ENCODE data around the gene BTBD16.

The BTBD16 gene

DNA sequence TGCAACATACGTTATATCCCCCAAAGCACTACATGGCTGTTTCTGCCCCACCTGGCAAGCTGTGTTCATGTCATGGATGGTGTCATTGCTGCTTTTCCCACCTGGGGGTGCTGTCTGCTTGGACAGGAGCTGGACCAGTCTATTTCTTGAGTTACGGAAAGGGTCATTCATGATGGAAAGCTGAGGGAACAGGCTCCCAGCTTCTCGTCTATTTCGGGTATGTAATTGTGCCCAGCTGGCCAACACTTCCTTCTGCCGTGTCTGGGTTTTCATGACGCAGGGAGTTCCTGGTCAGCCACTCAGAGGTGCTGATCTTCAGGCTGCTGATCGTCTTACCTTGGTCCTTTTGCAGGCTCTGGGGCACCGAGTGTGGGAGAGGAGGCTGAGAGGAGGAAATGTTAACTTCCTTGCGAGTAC lies 8.6 kb downstream of the BTBD16 start:
- no peaks in the 10 kb centered on the region for H3K4me1 ChIP-seq (ENCODE audit: control insufficient read depth in 1 of 2, insufficient read depth in 1 of 2, low read depth in 1 of 2, low read length in 1 of 2)
- no peaks in the 10 kb centered on the region for H3K36me3 ChIP-seq
- no peak overlapping the region for H3K4me3 ChIP-seq (ENCODE audit: low read depth in 1 of 2, low read length in 1 of 2)
- H3K9me3 ChIP-seq, result no peaks in the 10 kb centered on the region
- TF ChIP-seq, protein P1, sequence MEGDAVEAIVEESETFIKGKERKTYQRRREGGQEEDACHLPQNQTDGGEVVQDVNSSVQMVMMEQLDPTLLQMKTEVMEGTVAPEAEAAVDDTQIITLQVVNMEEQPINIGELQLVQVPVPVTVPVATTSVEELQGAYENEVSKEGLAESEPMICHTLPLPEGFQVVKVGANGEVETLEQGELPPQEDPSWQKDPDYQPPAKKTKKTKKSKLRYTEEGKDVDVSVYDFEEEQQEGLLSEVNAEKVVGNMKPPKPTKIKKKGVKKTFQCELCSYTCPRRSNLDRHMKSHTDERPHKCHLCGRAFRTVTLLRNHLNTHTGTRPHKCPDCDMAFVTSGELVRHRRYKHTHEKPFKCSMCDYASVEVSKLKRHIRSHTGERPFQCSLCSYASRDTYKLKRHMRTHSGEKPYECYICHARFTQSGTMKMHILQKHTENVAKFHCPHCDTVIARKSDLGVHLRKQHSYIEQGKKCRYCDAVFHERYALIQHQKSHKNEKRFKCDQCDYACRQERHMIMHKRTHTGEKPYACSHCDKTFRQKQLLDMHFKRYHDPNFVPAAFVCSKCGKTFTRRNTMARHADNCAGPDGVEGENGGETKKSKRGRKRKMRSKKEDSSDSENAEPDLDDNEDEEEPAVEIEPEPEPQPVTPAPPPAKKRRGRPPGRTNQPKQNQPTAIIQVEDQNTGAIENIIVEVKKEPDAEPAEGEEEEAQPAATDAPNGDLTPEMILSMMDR (IDR thresholded peaks at IDR 0.05), result no peak
- H3K27ac ChIP-seq, result no peak overlapping the region
- H3K27me3 ChIP-seq, result peaks cover 4% of the 10 kb centered on the region

DNA sequence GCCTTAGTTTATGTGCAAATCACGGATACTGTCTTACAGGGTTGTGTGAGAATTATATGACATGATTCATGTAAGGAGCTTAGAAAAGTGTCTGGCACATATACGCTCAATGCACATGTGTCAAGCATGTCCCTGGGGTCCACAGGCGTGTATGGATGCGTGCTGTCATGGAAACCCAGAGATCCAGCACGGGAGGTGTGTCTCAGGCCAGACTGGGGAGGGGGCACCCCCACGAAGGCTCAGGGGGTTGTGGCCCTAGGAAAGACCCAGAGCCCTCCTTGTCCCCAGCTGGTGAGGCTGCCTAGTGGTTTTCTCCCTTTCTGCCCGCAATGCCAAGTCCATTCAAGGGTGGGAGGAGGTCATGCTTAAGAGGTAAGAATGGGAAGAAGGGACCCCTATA lies 9.1 kb downstream of the BTBD16 start:
- Histone ChIP-seq H3K36me3 (no peaks in the 10 kb centered on the region), H3K9me3 (no peaks in the 10 kb centered on the region), H3K27me3 (peaks cover 4% of the 10 kb centered on the region), H3K4me3 (ENCODE audit: low read depth in 1 of 2, low read length in 1 of 2) (no peak overlapping the region), H3K27ac (no peak overlapping the region), H3K4me1 (ENCODE audit: control insufficient read depth in 1 of 2, insufficient read depth in 1 of 2, low read depth in 1 of 2, low read length in 1 of 2) (no peaks in the 10 kb centered on the region)
- TF ChIP-seq, protein P1 (IDR thresholded peaks at IDR 0.05), result no peak

DNA sequence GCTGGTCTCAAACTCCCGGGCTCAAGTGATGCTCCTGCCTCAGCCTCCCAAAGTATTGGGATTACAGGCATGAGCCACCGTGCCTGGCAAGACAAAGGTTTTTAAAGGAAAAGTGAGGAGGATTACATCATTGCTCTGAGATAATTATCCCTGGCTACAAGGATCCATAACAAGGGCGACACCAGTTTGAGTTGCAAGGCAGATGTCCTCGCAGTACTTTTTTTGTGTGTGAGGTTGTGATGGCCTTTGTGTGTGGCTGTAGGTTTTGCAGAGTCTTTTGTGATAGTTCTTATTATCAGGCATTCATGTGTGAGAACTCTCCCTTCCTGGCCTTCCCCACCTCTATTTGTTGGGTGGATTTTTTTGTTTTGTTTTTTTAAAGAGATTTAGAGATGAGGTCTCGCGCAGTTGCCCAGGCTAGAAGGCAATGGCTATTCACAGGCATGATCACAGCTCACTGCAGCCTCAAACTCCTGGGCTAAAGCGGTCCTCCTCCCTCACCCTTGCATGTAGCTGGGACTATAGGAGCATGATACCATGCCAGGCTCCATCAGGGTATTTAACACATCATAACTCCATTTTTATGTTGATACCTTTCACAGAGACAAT lies 10.0 kb downstream of the BTBD16 start:
- Histone ChIP-seq H3K9me3 (no peaks in the 10 kb centered on the region), H3K4me3 (ENCODE audit: low read depth in 1 of 2, low read length in 1 of 2) (no peak overlapping the region), H3K27ac (no peak overlapping the region), H3K36me3 (no peaks in the 10 kb centered on the region), H3K27me3 (peaks cover 4% of the 10 kb centered on the region), H3K4me1 (ENCODE audit: control insufficient read depth in 1 of 2, insufficient read depth in 1 of 2, low read depth in 1 of 2, low read length in 1 of 2) (no peaks in the 10 kb centered on the region)
- TF ChIP-seq, protein P1 (IDR thresholded peaks at IDR 0.05), result no peak

DNA sequence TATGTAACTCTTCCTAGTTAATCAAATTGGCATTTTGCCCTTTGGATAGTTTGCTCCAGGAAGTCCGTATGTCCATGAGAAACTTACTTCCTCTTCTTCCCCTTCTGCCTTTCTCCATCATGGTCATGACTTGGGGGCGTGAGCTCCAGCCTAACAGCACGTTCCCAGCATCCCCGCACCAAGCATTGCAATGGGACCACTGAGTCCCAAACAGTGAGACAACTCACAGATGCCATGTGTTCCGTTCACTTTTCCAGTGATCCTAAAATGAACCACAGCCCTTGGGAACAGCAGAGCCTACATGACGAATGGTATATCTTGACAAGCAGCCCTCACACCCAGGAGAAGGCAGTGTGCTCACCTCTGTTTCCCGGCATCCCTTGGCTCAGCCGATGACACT lies 10.7 kb downstream of the BTBD16 start:
- Histone ChIP-seq H3K27me3 (peaks cover 4% of the 10 kb centered on the region), H3K4me3 (ENCODE audit: low read depth in 1 of 2, low read length in 1 of 2) (no peak overlapping the region), H3K36me3 (no peaks in the 10 kb centered on the region), H3K27ac (no peak overlapping the region), H3K4me1 (ENCODE audit: control insufficient read depth in 1 of 2, insufficient read depth in 1 of 2, low read depth in 1 of 2, low read length in 1 of 2) (no peaks in the 10 kb centered on the region), H3K9me3 (no peaks in the 10 kb centered on the region)
- TF ChIP-seq, protein P1 (IDR thresholded peaks at IDR 0.05), result no peak

DNA sequence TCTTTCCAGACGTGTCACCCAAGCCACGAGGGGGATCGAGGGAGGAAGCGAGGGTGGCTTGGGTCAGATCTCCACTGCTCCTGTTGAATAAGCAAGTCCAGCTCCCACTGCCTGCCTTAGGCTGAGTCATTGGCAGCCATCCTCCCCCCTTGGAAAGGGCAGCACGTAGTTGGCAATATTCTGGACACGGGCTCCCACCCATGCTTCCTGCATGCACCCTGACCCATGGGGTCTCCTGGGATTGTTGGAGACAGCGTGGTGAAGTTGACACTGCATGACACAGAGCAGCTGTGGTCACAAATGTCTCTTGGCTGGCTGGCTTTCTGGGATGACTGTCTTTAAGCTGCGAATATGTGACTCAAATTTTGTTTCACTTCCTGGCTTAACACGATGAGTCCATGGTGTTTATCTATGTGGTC lies 11.2 kb downstream of the BTBD16 start:
- no peak overlapping the region for H3K27ac ChIP-seq
- no peaks in the 10 kb centered on the region for H3K36me3 ChIP-seq
- no peaks in the 10 kb centered on the region for H3K4me1 ChIP-seq (ENCODE audit: control insufficient read depth in 1 of 2, insufficient read depth in 1 of 2, low read depth in 1 of 2, low read length in 1 of 2)
- no peak overlapping the region for H3K4me3 ChIP-seq (ENCODE audit: low read depth in 1 of 2, low read length in 1 of 2)
- H3K27me3 ChIP-seq, result peaks cover 4% of the 10 kb centered on the region
- no peaks in the 10 kb centered on the region for H3K9me3 ChIP-seq
- TF ChIP-seq, protein P1 (IDR thresholded peaks at IDR 0.05), result no peak
